NCI-H2196 (cell line): Measurements from ENCODE around the gene ASAH2.
"Not testable (repeated sequence)": the region's sequence is repeated elsewhere in the genome, so short reads cannot be mapped to it uniquely, and the experiment has no call there.

Experiments used
- DNase-seq: peaks from one replicate; lab custom pipeline; 2025; ENCODE audit not compliant: unreplicated experiment; lab: John Stamatoyannopoulos, UW

The ASAH2 gene

DNA sequence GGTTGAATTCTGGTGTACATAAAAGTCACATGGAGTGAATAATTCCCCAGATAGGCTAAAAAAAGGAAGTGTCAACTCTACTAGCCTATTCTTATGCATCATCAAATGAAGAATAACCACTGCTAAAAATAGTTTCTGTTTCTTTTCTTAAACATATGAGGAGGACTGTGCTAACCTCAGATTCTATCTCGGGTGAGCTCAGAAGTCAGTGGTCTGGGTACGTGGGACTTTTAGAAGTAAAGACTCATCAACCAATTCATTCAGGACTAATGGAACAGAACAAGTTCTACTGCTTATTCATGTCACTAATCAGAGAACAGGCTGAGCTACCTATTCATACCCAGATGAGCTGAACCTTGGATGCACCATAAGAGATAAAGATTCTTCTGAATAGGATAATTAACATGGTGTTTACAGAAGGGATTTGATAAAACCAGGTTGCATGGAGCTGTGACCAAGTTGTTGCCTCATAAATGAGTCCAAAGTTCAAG is 9.5 kb upstream of the ASAH2 start:
- no peak for DNase-seq

DNA sequence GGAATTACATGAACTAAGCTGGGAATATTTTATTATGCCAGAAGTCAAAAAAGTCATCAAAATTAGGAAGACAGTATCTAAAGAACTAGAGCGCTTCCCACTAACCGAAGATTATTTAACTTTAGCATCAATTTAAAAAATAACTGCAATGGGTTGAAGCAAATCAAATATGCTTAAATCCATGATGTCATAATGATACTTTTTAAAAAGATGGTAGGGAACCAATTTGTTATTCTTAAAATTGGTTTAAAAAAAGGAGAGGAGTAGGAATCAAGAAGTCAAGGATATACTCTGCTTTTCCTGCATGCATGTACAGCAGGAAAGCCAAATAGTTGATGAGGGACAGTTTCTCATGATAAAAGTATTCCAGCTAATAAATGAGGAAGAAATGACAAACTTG is 3.2 kb upstream of the ASAH2 start:
- no peak for DNase-seq

DNA sequence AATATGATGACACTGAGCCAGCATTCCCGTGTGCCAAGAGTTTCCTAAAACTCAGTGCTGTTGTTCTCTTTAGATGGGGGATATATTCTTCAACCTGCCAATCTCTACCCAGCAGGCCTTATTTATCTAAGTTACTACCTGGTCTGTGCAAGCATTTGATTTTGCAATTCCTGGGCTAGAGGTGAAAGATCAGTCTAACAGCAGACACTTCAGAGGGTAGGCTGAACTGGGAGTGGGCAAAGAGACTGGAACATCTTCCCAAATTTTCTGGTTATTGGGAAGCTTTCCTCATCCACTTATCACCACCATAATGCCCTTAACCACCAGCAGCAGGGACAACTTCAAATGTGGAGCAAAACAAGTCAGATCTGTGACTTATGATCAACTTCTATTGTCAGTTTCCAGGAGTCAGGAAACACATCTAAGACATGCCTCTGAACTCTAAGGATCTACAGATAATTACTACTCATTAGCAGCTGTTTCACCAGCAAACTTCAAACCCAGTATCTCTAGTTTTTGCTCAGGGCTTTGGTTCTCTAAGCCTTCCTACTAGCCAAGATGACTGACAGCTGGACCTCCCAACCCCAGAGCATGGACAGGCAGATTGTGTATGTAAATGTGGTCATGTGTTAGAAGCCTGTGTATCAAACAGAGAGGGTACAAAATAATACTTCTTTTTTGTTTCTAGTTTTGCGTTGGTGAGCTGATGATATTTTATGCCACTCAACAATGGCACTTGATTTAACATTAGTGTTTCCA is 1.0 kb downstream of the ASAH2 start:
- DNase-seq = no peak

DNA sequence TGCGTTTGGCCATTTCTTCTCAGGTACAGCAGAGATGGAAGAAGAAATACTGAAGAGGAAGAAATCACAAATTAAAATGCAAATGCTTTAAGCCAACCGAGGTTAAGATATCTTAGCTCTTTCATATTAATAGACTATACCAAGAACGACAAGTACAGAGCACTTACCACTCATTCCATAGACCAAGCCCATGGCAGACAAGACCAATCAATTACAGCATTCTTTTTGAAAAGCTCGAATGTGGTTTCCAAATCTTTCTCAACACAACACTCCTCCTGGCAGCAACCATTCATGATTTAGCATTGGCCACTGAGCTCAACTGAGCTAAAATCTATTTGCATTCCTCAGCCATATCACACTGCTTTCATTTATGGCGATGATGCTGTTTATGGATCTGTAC is 2.7 kb downstream of the ASAH2 start:
- DNase-seq = no peak

DNA sequence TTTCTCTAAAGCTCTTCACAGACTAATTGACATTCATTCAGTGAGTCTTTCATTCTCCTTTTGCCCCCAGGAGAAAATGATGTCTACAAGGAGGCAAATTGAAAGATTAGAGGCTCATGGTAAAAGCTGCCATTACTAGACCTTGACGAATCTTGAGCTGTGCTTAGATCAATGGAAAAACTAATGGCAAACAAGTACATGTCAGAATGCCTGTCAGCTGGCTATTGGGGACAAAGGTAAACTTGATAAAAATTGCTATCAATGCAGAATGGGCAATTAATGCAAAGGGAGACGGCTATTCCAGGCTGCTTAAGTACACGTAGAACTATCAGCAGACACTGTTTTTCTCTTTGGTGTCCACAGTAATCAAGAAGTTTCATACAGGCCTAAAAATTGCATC is 3.3 kb downstream of the ASAH2 start:
- DNase-seq = no peak

DNA sequence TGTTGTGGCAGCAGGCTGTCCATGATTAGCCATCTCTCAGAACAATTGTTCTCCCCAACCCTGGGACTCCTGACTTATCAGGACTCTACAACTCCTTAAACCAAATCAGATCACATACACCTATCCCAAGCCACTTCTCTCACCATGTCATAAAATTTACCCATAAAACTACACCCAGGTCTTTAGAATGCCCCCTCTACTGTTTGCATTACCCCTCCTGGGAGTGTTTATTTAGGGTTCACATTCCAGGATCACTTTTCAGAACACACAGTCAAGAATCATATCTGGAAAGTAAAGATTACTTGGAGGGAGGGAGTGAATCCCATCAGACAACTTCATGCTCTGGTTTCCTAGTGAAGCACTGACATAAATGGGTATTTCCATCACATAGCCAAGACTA is 7.1 kb downstream of the ASAH2 start:
- DNase-seq = no peak

DNA sequence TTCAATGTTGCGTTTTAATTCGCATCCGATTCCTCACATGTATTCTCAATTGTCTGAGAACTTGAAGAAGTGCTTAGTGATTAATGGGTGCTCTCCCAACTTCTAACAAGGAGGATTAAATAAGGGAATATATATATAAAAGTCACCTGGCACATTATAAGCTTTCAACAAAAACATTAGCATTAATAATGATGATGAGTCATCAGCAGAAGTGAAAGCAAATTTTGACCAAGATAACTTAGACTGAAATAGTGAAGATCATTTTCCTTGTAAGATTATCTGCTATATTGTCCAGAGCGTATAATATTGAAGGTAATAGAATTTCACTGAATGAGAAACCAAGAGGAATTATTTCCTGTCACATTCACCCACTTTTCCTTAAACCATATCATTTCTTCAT is 8.5 kb downstream of the ASAH2 start:
- no peak for DNase-seq

DNA sequence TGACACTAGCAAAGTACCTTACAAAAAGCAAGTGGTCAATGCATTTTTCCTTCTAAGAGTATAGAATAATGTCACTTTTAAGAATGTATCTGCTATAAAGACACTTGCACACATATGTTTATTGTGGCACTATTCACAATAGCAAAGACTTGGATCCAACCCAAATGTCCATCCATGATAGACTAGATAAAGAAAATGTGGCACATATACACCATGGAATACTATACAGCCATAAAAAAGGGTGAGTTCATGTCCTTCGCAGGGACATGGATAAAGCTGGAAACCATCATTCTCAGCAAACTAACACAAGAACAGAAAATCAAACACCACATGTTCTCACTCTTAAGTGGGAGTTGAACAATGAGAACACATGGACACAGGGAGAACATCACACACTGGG is 9.8 kb downstream of the ASAH2 start:
- DNase-seq = not testable (repeated sequence)

DNA sequence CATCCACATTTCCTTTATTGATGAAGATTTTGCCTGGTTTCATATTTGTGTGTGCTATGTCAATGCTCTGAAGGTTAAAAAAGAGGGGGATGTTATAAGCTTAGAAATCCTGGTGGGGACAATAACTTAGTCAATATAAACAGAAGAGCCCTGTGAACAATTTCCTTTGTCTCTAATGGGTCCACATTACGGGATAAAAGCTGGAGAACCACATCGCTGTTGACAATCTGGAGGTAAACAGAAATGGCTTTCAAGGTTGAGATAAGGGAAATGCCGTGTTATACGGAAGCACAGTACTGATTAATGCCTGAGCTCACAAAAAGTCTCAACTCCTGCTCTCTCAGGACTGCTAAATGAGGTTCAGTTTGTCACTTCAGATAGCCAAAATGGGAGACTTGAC is 16.8 kb downstream of the ASAH2 start:
- DNase-seq = no peak

DNA sequence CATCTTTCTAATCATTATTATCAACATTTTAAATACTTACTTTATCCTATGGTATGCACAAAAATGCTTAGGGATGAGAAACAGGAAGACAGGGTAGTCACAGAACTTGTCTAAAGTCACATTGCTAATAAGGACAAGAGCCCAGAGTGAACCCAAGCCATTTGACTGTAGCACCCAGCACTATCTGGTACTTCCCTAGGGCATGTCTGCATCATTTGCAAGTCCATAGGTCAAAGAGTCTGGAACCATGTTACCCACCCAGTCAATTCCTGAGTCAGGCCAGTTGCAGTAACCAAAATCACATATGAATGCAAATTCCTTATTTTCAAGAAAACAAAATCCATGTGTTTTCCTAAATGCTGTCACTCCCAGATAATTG is 19.1 kb downstream of the ASAH2 start:
- no peak for DNase-seq

DNA sequence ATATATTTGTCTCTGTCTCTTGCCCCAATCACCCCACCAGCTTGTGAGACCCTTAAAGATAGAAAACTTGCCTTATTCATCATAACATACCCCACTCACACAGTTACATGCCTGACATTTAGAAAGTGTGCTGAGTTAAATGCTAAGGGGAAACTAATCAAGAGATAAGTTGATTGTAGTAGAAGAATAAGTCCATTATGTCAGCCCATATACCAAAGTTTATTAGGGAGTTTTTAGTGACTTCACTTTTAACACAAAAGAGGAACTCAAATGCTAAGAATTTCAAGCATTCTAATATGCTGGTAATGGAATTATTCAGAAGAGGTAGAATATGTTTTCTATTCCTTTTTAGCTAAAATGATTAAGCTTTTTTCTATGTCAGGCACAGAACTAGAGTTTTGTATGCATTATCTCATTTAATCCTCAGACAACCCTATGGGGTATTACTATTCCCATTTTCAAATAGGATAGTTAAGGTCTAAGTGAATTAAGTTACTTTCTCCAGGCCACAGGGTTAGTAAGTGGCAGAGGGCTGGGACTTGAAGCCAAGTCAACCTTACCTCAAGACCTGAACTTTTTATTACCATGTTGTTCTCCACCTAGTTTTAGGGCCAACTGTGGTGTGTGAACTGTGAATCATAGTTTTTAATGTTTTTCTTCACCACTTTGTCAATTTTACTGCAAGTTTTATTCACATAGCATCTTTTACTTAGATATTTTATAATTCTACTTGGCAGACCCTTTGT is 19.6 kb downstream of the ASAH2 start:
- DNase-seq = no peak

DNA sequence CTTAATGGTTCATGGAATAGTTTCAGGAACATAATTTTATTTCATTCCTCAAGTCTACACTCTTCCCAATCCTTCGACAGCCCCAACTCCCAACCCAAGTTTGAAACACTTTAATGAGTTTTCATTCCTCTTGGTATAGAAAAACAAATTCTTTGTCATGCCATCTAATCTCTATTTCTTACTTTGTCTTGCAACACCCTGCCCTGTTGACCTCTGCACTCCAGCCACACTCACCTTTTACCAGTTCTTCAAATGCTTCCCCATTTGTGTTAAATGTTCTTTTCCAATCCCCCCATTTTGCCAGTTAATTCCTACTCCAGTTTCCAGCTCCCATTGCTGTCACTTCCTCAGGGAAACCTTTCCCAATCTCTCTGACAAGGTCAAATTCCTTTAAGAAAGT is 21.9 kb downstream of the ASAH2 start:
- no peak for DNase-seq

DNA sequence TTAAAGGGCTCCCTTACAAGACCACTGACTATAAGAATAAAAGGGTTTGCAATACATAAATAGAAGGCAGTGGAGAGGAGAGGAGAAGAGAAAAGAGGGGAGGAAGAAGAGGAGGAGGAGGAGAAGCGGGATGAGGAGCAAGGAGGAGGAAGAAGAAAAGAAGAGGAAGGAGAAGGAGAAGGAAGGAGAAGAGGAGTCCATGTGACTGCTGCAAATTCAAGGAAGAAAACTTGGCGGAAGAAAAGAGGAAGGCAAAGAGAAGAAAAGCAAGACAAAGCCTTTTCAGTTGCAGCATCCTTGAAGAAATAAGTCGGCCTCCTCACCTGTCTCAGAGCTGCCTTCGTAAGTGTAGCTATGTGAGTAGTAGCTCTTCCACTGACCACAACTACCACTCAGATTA is 22.6 kb downstream of the ASAH2 start:
- no peak for DNase-seq

DNA sequence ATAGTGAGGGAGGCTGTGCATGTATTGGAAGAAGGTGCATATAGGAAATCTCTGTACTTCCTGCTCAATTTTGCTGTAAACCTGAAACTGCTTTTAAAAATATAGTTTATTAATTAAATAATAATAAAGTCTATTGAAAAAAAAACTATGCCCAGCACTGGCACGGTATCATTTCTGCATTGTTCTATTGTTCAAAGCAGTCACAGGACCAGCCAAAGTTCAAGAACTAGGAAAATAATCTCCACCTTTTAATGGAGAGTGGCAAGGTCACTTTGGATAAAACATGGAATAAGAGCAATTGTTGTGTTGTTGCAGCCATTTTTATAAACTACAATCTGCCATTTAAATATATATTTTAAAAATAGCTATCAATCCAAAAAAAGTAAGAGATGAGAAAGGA is 24.7 kb downstream of the ASAH2 start:
- DNase-seq = no peak

DNA sequence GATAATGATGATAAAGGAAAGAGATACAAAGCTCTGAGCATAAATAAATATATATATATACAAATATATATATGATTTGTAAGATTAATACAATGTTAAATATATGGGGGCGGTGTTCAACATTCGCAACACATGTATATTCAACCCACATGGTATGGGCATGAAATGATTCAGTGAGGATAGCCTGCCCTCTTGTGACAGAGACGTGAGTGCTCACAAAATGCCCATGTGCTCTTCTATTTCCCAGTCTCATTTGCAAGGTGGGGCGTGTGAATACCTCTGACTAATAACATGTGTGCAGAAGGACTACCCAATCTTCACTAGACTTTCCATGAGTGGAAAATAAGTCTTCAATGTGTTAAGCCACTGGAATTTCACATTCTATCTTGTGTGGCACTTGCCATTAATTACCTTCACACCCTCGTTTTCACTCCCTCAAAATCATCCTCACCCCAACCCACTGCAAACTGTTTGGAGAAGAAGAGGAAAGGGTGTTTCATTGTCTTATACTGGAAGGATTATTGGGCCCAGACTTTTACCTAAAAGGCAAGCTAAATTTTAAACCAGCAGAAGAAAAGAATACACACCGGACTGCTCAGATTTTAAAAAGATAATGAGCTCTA is 26.9 kb downstream of the ASAH2 start:
- DNase-seq = peak; percentile 27

DNA sequence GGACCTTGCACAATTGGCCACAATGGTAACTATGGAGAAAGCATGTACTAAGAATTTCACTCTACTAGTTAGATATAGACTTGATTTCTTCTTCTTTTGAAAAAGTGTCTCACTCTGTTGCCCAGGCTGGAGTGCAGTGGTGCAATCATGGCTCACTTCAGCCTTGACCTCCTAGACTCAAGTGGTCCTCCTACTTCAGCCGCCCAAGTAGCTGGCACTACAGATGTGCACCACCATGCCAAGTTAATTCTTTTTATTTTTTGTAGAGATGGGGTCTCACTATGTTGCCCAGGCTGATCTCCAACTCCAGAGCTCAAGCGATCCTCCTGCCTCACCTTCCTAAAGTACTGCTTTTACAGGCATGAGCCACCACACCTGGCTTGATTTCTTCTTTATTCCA is 29.1 kb downstream of the ASAH2 start:
- DNase-seq = no peak

DNA sequence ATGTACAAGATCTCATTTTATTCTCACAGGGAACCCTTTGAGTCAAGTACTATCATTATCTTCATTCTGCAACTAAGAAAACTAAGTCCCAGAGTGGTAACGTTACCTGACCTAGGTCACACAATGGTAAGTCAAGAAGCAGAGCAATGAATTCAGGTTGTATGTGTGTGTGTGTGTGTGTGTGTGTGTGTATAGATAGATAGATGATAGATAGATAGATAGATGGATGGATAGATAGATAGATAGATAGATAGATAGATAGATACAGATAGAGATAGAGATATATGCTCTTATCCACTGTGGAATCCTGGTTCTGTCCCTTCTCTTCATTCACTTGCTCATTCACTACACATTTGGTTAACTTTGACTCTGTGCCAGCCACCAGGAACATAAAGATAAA is 29.8 kb downstream of the ASAH2 start:
- DNase-seq = no peak

DNA sequence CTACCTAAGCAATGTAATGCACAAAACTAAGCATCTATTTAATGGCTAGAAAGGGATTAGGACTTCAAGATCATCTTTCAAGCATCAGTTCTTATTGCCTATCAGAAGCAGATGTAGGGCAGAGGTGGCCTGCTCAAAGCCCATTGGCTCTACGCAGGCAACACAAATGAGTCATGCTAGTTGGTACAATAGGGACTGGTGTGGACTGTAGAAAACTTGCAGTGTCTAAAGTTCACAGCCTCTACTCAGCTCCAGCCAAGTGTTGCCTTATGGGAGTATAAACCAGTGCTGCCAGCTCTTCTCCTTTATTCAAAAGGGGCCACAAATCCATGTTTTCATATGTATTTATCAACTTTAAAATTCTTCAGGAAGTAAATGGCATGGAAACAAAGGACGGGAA is 31.7 kb downstream of the ASAH2 start:
- DNase-seq = no peak

DNA sequence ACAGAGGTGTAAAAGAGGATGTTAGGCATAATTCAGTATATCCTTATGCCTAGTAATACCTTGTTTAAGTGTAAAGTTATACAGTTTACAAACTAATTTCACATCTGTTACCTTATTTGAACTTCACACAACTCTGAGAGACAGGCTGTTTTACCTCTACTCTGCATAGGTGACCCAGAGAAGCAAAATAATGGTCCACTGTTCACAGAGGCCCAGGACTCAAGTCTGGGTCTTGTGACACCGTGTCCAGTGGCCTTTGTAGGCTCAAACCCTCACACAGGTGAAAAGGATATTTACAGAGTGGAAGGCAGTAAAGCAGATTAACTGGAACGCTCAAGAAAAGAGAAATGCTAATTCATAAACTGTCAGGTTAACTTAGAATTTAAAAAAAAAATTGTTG is 32.1 kb downstream of the ASAH2 start:
- no peak for DNase-seq

DNA sequence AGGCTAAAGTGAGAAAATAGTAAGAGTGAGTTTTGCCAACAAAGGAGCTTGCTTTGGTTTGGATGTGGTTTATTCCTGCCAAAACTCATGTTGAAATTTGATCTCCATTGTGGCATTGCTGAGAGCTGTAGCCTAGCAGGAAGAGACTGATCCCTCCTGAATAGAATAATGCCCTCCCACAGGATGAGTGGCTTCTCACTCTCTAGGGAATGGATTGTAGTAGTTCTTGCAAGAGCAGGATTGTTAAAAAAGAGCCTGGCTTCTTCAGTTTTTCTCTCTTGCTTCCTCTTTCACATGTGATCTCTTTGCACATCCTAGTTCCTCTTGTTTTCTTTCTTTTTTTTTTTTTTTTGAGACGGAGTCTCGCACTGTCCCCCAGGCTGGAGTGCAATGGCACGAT is 34.4 kb downstream of the ASAH2 start:
- peak; percentile 19 for DNase-seq

DNA sequence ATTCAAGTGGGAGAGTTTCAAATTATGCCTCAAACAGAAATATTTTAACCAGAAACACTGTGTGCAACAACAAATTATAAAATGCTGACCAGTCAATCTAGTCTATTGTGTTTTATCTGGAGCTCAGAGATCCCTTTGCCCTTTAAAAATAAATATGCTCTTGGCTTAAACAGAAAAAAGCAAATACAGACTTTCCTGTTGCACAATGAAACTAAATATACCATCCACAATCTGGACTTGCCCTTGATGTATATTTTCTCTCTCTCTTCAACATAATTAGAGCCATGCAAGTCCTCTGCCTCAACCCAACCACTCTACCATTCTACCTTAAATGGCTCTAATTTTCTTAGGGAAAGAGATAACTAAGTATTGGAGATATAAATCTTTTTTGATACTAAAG is 34.9 kb downstream of the ASAH2 start:
- no peak for DNase-seq

DNA sequence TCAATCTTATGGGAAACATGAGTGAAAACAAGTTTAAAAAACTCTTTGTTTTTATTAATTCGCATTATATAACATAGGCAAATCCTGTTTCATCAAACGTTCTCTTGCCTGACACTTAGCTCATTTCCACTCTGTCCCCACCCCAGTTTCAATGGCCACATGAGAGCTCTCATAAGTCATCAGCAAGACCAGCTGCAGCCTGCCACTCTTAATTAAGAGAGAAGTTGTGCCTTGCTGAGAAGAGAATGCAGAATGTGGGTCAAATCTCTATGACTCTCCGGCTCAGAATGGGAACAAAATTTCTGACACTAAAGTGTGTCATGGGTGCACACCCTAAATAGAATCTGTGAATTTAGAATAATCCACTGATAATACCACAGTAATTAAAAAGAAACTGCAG is 39.6 kb downstream of the ASAH2 start:
- no peak for DNase-seq
